A673 (cell line): ENCODE data around the gene CHRD. TPM values are rescaled to one million over a fixed set of nuclear protein-coding genes. Genes with fewer than 3 reads are reported as not detected.

Source experiments
- BruUV-seq: library from RNA; stranded (reverse); fragments of 400-500 nt; replicated peaks from 2 replicates; lab custom pipeline; 2021; lab: Mats Ljungman, UMichigan
- CTCF ChIA-PET: fragments of 300-600 bp; sonication (Branson Sonifier 250); formaldehyde crosslinking; loops from one replicate; lab custom pipeline; 2022; ENCODE audit warnings: antibody characterized with exemption; lab: Charles Lee
- POLR2A ChIA-PET: fragments of 300-600 bp; sonication (Branson Sonifier 250); formaldehyde crosslinking; loops from one replicate; lab custom pipeline; 2022; ENCODE audit warnings: antibody characterized with exemption; ENCODE audit not compliant: low non-redundant PET; lab: Charles Lee
- DNase-seq: peaks from one replicate; pipeline ENCODE4 v3.0.0-alpha.2; 2015; ENCODE audit warnings: low spot score
- H3K27ac ChIP-seq: fragments of 200-600 bp; sonication (generic); 2 replicates; pipeline ENCODE4 v1.5.1; 2016; ENCODE audit warnings: mixed run types, low read depth, mild to moderate bottlenecking, mixed read lengths, antibody characterized with exemption, low read length; ENCODE audit not compliant: poor library complexity, severe bottlenecking
- H3K27me3 ChIP-seq: fragments of 200-600 bp; sonication (generic); replicated peaks from 2 replicates; pipeline ENCODE4 v1.6.1; 2017; ENCODE audit warnings: mixed run types, low read depth, mild to moderate bottlenecking, mixed read lengths, antibody characterized with exemption, low read length; ENCODE audit not compliant: insufficient read depth, poor library complexity
- H3K36me3 ChIP-seq: fragments of 200-600 bp; sonication (generic); 2 replicates; pipeline ENCODE4 v1.6.1; 2016; ENCODE audit warnings: mixed run types, mild to moderate bottlenecking, mixed read lengths, antibody characterized with exemption, low read length; ENCODE audit not compliant: insufficient read depth, poor library complexity, severe bottlenecking
- H3K4me1 ChIP-seq: fragments of 200-600 bp; sonication (generic); 2 replicates; pipeline ENCODE4 v1.6.1; 2017; ENCODE audit warnings: mixed run types, mild to moderate bottlenecking, mixed read lengths, antibody characterized with exemption, low read length; ENCODE audit not compliant: insufficient read depth, poor library complexity, severe bottlenecking
- H3K4me3 ChIP-seq: fragments of 200-600 bp; sonication (generic); 2 replicates; pipeline ENCODE4 v1.5.1; 2016; ENCODE audit warnings: low read depth, mixed run types, mild to moderate bottlenecking, mixed read lengths, low read length; ENCODE audit not compliant: poor library complexity, severe bottlenecking
- H3K9me3 ChIP-seq: fragments of 200-600 bp; sonication (generic); 2 replicates; pipeline ENCODE4 v1.6.1; 2016; ENCODE audit warnings: mixed run types, low read depth, mild to moderate bottlenecking, mixed read lengths, antibody characterized with exemption, low read length; ENCODE audit not compliant: poor library complexity, severe bottlenecking
- EZH2 ChIP-seq: fragments of 200-600 bp; sonication (generic); IDR thresholded peaks from 2 replicates; pipeline ENCODE4 v1.6.1; 2017; ENCODE audit warnings: borderline replicate concordance, low read depth, mild to moderate bottlenecking, mixed read lengths, antibody characterized with exemption, low read length; ENCODE audit not compliant: poor library complexity, severe bottlenecking
- intact Hi-C: fragments of 100-400 bp; cut with micrococcal nuclease; formaldehyde crosslinking; loops from one replicate; pipeline ENCODE4 v1.10.0; 2022; ENCODE audit not compliant: unreplicated experiment
- total RNA-seq: library from RNA; stranded (reverse); gene quantifications from 2 replicates; pipeline ENCODE4 v1.2.3, GENCODE V29; 2021
- TF ChIP-seq, protein P1 (sequence below): fragments of 300-800, 200-600 bp; sonication (generic); conservative IDR thresholded peaks from 2 replicates; pipeline ENCODE4 v1.5.1; 2017; ENCODE audit warnings: low read depth, mild to moderate bottlenecking, antibody characterized with exemption, low read length, moderate library complexity, mixed read lengths

The CHRD gene
- total RNA-seq, 1 experiment from 2014 or later: 0.06 TPM

DNA sequence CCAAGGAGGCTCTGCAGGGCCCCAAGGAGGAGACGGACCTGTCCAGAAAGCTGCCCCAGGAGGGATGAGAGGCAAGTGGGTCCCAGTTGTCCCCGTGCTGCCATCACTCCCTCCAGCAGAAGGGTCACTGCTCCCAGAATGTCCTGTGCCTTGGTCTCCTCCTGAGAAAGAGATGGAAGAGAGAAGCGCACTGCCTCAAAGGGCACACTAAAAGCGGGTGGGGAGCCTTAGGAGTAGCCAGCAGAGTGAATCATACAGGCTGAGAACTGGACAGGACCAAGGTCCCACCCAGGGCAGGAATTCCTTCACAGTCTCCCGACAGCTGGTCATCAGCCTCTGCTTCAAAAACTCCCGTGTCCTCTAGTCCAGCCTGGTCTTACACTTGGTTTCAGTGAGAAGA lies 6.4 kb upstream of the CHRD start:
- H3K36me3 ChIP-seq: peaks cover 3% of the 10 kb centered on the region
- no peaks in the 10 kb centered on the region for H3K9me3 ChIP-seq
- no TSS peak for BruUV-seq
- ChIA-PET POLR2A (no interaction called here), CTCF (no interaction called here)
- H3K4me3 ChIP-seq: no peak overlapping the region
- no peak for DNase-seq
- no peak overlapping the region for H3K27ac ChIP-seq
- intact Hi-C loops: loop anchor here (5.0 to 10.0 kb wide), 2 partner anchors 94 to 411 kb away; no protein-coding TSS in a partner anchor
- peaks cover 11% of the 10 kb centered on the region for H3K4me1 ChIP-seq
- peaks cover 18% of the 10 kb centered on the region for H3K27me3 ChIP-seq
- TF ChIP-seq, protein P1, sequence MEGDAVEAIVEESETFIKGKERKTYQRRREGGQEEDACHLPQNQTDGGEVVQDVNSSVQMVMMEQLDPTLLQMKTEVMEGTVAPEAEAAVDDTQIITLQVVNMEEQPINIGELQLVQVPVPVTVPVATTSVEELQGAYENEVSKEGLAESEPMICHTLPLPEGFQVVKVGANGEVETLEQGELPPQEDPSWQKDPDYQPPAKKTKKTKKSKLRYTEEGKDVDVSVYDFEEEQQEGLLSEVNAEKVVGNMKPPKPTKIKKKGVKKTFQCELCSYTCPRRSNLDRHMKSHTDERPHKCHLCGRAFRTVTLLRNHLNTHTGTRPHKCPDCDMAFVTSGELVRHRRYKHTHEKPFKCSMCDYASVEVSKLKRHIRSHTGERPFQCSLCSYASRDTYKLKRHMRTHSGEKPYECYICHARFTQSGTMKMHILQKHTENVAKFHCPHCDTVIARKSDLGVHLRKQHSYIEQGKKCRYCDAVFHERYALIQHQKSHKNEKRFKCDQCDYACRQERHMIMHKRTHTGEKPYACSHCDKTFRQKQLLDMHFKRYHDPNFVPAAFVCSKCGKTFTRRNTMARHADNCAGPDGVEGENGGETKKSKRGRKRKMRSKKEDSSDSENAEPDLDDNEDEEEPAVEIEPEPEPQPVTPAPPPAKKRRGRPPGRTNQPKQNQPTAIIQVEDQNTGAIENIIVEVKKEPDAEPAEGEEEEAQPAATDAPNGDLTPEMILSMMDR: no peak
- no peak for TF ChIP-seq EZH2

DNA sequence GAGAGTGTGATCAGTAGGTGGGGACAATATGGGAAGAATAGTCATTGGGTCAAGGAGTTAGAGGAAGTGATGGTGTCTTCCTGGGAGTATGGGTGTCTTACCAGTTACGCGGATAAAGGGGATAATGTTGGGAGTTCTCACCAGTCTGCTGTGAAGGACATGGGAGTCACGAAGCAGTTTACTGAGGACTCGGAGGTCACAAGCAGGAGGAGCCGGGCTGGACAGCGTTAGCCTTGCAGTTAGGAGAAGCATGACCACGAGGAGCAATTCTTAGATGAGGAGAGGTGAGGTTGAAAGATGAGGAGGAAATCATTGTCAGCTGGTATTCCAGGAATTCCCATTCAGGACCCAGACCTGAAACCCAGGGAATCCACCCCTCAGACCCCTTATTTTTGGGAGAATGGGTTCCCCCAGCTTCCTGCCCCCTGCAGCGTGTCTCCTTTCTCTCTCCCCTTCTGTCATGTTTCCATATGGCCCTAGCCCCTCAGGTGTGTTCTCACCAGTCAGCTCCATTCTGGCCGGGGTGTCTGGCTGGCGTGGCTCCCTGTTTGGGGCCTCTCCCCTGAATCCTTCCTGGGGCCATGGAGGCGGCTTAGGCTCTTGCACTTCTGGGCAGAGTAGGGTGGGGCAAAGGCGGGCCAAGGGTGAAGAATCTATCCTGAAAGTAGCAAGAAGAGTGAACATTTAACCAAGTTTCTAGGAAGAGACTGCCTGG lies 4.0 kb upstream of the CHRD start:
- BruUV-seq: no TSS peak
- intact Hi-C loops: loop anchor here (10.0 kb wide), 1 partner anchor 409 kb away; no protein-coding TSS in a partner anchor
- H3K4me1 ChIP-seq: peaks cover 15% of the 10 kb centered on the region

DNA sequence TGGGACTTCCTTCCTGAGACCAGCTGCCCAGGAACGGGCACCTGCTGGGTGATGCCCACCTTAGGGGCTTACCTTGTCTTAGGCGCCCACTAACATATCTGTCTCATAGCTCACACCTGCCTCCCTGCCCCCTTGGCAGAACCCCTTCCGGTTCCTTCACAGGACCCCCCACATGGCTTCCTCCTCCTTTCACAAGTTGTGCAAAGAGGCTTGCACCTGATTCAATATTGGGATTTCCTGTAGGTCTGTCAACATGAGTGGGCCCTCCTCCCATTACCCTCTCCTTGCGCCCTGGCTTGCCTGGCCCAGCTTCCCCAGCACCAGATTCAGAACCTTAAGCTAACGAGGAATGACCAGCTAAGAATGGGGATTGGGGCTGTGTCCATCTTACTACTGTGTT lies 2.5 kb upstream of the CHRD start:
- CTCF ChIA-PET: no interaction called here
- no TSS peak for BruUV-seq
- Histone ChIP-seq H3K27ac (no peak overlapping the region), H3K36me3 (no peaks in the 10 kb centered on the region), H3K9me3 (no peaks in the 10 kb centered on the region), H3K27me3 (peaks cover 48% of the 10 kb centered on the region), H3K4me3 (no peak overlapping the region), H3K4me1 (peaks cover 4% of the 10 kb centered on the region)
- no peak for DNase-seq
- POLR2A ChIA-PET: no interaction called here
- TF ChIP-seq, protein P1: no peak
- TF ChIP-seq EZH2: no peak
- intact Hi-C loops: loop anchor here (10.0 kb wide), 1 partner anchor 407 kb away; no protein-coding TSS in a partner anchor

More for the DNA sequence above, 4.0 kb upstream of the CHRD start:
- Histone ChIP-seq H3K27ac (no peak overlapping the region), H3K36me3 (no peaks in the 10 kb centered on the region), H3K27me3 (peaks cover 35% of the 10 kb centered on the region), H3K4me3 (no peak overlapping the region), H3K9me3 (no peaks in the 10 kb centered on the region)
- ChIA-PET POLR2A (interaction anchor here (0.5 to 0.6 kb wide), 2 partner anchors 14 to 138 kb away, joined by 5 to 8 read pairs; no protein-coding TSS in a partner anchor), CTCF (no interaction called here)
- no peak for DNase-seq
- TF ChIP-seq, protein P1: no peak
- TF ChIP-seq EZH2: no peak
